Nucleus accumbens (tissue), 56 donors: ENCODE results near the gene MGAT5B.

ENCODE experiments used
- DNase-seq, 56 donors: peaks; one replicate each; lab custom pipeline; 2025; lab: John Stamatoyannopoulos, UW

The MGAT5B gene

DNA sequence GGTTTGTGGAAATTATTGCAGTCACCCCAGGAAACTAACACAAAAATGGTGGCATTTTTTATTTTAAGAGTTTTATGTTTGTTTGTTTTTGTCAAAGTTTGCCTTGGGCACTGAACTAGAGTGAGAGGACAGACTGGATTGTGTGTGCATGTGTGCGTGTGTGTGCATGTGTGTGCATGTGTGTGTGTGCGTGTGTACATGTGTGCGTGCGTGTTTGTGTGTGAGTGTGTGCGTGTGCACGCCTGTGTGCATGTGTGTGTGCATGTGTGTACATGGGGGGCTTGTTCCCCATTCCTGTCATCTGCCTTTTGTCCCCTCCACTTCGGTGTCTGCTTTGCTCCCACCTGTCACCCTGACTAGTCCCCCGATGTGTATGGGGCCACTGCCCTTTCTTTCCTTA, 32.5 kb downstream of the MGAT5B start:
- no peak for DNase-seq

DNA sequence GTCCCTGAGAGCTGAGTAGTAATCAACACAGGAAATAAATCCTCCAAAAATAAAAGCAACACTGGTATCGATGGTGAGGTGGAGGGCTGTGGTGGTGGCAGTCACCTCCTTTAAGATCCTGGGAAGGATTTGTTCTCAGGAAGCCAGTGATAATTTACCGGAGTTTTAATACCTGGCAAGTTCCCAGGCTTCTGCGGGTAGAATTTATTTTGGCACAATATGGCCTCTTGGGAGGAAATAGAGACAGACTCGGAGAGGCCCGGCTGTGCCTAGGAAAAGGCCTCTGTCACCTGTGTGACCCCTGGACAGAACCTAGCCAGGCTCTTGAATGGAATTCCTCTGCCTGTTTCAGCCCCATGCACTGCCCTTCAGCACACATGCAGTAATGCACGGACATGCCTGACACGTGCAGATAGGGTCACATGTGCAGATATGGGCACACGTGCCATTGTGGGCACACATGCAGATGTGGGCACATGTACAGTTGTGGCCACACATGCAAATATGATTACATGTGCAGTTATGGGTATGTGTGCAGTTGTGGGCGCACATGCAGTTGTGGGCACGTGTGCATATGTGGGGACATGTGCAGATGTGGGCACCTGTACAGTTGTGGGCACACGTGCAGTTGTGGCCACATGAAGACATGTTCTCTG, 33.5 kb downstream of the MGAT5B start:
- DNase-seq = no peak

DNA sequence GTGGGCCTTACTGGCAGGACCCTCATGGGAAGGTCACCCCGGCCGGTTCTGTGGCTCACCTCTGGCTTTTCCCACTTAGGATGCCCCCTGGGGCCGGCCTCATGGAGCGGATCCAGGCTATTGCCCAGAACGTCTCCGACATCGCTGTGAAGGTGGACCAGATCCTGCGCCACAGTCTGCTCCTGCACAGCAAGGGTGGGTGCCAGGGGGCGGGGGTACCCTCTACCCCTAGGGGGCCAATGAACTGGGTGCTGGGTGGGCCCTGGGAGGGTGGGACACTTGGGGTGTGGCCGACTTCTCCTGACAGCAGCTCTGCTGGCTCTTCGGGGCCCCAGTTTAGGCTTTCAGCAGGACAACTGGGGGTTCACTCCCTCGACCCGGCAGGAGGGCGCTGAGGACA, 34.3 kb downstream of the MGAT5B start:
- no peak for DNase-seq

DNA sequence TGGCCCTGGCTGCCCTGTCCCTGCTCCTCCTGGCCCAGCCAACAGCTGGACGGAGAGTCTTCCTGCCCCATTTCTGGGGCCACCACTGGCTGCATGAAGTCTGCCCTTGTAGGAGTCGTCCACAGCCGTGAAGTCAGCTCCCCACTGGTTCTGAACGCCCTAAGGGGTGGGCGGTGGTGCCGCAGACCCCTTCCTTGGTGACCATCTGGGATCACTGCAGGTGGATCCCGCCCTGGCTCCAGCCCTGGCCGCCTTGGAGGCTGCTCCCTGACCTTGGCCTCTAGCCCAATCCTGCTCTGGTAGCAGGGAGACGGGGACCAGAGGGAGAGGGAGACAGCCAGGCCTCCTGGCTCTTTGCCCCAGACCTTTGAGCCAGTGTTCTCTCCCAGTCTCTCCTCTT, 35.4 kb downstream of the MGAT5B start:
- no peak for DNase-seq

DNA sequence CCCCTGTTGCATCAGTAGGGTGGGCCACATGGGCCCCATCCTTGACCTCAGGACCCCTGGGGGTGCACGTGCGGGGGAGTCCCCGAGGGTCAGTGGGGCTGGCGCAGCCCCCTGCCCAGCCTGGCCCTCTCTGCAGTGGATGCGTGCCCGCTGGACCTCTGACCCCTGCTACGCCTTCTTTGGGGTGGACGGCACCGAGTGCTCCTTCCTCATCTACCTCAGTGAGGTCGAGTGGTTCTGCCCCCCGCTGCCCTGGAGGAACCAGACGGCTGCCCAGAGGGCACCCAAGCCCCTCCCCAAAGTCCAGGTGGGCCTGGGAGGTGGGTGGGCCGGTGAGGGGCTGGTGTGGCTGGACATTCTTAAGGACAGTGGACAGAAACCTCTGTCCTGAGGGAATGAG, 35.9 kb downstream of the MGAT5B start:
- no peak for DNase-seq

DNA sequence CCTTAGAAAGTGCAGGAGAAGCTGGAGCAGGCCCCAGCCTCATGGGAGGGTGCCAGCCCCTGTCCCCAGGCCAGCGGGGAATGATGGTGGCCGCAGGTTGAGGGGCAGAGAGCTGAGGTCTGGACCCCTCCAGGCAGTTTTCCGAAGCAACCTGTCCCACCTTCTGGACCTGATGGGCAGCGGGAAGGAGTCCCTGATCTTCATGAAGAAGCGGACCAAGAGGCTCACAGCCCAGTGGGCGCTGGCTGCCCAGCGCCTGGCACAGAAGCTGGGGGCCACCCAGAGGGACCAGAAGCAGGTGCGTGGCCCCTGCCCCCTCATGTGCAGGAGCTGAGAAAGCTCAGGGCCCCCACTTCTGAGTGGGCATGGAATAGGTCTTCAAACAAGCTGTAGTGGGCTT, 36.8 kb downstream of the MGAT5B start:
- DNase-seq = no peak

DNA sequence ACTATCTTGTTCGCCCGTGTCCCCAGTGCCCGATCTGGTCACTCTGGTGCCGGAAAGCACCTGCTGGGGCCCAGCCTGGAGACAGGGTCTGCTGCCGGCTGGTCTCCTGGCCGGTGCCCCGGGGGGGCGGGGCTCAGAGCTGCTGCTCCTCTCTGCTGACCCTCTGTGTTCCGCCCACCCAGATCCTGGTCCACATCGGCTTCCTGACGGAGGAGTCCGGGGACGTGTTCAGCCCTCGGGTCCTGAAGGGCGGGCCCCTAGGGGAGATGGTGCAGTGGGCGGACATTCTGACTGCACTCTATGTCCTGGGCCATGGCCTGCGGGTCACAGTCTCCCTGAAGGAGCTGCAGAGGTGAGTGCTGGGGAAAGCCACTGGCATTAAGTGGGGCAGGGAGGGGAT, 37.6 kb downstream of the MGAT5B start:
- no peak for DNase-seq

DNA sequence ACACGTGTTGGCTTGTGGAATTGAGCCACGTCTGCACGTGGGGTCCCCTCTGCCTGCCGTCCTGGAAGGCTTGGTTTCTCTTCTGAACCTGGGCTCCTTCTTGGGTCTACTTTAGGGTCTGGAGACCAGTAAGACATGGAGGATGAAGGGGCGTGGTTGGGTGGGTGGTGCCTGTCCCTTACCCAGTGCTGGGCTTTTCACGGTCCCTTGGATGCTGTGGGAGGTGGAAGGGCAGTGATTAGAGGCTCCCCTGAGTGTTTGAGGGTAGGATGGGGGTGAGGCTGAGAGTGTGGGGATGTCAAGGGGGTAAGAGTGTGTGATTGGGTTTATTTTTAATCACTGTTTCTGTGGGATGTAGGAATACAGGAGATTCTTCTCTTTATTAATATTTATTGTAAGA, 38.3 kb downstream of the MGAT5B start:
- DNase-seq = no peak

DNA sequence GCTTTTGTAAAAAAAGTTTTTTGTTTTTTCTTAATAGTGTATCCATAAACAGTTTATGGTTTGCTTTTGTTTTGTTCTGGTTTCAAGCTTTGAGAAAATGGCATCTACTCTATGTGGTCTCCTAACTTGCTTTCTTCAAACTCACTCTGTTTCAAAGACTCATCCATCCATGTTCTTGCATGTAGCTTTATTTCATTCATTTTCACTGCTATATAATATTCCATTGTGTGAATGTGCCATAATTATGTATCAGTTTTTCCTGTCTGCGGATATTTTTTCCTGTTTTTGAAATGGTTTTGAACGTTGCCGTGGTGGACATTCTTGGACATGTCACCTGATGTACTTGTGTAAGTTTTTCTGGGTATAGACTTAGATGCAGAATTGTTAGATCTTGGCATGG, 39.1 kb downstream of the MGAT5B start:
- no peak for DNase-seq

DNA sequence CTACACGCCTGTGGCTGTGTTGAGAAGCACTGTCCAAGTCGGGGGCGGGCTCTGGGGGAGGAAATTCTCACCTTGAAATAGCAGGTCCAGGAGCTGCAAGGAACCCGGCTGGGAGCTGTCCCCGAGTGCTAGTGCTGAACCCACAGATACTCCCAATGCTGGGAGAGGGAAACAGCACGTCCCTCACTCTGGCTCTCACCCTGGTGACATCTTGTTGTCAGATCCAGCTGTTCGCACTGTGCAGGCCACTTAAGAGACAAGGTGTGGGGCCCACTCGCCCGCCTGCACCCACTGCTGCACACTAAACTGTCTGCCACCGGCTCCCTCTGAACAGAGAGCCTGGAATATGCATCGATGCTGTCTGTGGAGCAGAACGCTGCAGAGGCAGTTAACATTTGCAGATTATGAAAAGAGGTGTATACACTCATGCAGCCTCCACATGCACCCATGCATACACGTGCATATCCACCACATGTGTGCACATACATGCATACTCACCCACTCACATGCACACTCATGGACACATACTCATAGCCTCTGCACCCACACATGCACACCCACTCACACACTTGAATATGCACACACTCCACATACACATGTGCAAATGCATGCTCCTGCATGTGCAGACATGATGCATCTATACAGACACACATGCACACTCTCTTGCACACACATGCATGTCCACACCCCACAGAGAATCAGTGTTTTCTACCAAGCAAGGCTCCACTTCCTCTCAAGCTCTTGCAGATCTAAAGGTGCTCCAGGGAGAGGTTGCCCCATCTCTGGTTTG, 42.0 kb downstream of the MGAT5B start:
- DNase-seq = peak in 3 of 56 donors; percentile 22 to 37 (median 29)

DNA sequence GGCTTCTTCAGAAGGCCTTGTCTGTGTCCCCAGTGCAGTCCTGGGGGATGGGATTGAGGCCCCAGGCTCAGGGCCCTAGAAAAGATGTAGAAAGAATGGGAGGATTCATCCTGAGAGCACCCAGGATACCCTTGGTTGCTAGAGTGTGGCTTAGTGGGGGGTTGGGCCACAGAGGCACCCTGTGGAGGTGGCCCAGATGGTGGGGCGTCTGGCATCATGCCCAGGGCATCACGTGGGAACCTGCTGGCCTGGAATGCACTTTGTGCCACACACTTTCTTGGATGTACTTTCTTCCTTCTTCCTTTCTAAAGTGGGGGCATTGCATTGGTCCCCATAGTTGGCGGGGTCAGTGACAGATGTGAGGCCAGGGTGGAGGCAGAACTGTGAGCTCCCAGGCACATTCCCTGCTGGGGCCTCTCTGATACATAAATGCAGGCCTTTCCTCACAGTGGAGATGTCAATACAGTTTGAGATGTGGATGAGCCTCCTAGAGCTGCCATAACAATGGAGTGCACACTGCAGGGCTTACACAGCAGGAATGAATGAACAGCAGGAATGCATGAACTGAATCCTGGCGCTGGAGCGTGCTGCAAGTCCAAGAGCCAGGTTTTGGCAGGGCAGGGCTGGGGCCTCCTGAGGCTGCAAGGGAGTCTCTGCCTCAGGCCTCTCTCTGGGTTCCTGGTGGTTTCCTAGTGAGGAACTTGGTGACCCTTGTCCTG, 43.3 kb downstream of the MGAT5B start:
- DNase-seq = no peak

DNA sequence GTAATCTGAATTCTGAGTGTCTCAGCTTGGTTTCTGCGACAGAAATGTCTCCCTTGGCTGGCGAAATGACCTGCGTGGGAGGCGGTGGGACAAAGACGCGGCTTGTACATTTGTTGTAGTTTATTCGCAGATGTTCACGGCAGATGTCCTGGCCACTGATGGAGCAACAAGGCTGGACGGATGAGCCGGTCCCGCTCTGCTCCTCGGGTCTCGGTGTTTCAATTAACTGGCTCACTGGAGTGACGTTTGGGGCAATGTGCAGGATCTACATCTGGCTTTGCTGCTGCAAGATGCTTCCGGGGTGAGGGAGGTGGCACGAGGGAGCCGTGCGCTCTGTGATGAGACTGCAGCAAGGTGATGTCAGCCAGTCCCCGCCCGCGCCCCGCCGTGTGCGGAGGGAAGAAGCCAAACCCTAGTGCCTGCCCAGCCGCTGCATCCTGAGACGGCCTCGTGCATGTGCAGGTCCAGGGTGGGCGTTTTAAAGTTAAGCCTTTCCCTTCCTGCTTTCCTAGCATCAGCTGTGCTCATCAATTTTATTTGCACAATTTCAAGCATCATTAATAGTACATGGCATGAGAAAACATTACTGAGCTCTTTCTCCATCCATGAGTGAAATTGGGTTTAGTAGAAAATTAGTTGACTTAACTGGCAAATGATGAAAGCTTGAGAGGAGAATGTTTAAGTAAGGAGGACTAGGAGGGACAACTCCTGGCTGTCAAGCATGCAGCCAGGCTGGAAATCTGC, 44.4 kb downstream of the MGAT5B start:
- DNase-seq = peak in 27 of 56 donors; percentile 10 to 71 (median 37)

DNA sequence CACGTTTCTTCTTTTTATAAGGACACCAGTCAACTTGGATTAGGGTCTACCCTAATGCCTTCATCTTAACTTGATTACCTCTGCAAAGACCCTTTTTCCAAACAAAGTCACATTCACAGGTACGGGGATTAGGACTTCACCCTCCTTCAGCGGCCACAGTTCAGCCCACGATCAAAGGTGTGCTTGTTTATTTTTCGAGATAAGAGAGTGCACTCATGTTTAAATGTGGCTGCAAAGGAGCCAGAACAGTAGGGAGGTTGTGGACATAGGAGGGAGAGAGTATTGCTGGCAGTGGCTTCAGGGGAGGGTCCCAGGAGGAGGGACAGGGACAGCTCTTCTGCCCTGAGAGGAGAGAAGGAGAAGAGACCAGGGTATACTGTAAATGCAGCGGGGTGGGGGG, 46.7 kb downstream of the MGAT5B start:
- no peak for DNase-seq

DNA sequence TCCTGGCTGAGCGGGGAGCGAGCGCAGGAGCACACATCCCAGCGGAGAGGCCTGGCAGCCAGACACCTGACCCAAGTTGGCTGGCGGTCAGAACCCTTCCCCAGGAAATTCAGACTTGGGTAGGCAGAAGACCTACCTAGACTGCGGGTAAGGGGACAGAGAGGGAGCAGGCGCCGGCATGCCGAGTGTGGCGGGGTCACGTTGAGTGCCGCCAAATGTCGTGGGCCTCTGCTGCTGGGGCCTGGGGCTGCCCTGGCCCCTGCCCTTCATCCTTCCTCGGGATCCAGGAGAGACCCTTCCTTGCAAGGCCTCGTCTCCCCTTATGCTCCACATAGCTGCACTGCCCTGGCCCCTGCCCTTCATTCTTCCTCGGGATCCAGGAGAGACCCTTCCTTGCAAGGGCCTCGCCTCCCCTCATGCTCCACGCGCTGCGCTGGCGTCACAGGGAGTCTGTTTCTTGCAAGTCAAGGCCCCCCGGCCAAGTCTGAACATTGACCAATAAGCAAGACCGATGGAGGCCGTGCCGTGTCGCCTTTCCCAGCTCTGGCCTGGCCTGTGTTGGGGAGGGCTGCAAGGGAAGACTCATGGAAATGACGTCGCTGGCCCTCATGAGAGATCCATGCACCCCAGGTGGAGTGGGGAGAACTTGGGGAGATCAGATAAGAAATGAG, 47.8 kb downstream of the MGAT5B start:
- no peak for DNase-seq

DNA sequence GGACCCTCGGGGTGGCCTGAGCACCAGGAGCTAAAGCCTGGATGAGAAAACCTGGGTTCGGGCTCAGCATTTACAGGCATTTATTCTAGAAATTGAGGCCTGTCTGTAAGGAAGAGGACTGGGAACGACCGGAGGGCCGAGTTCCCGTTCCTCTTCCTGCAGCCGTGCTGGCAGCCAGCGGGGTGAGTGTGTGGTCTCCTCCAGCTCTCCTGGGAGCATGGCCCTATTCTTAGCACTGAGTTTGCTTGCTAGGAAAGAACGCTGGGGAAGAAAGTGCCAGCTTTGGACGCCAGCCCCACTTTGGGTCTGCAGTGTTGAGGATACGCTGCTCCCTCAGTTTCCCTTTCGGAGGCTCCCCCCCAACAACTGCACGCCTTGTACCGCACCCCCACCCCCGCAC, 49.6 kb downstream of the MGAT5B start:
- DNase-seq = no peak

DNA sequence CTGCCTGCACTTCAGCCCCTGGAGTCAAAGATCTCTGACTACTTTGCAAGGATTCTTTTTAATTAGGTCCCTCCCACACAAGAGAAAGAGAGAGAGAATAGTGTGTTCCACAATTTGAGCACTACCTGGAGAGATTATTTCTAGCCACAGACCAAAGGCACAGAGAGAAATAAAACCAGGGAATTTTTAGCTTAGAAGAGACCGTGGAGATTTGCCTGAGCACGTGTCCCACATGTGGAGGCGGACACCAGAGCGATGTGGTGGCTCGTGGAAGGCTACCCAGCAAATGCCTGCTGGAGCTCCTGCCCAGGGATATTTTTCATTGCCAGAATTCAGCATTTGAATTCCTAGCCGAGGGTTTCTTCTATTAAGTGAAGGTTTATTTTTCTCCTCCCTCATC, 50.6 kb downstream of the MGAT5B start:
- peak in 5 of 56 donors; percentile 15 to 42 (median 21) for DNase-seq

DNA sequence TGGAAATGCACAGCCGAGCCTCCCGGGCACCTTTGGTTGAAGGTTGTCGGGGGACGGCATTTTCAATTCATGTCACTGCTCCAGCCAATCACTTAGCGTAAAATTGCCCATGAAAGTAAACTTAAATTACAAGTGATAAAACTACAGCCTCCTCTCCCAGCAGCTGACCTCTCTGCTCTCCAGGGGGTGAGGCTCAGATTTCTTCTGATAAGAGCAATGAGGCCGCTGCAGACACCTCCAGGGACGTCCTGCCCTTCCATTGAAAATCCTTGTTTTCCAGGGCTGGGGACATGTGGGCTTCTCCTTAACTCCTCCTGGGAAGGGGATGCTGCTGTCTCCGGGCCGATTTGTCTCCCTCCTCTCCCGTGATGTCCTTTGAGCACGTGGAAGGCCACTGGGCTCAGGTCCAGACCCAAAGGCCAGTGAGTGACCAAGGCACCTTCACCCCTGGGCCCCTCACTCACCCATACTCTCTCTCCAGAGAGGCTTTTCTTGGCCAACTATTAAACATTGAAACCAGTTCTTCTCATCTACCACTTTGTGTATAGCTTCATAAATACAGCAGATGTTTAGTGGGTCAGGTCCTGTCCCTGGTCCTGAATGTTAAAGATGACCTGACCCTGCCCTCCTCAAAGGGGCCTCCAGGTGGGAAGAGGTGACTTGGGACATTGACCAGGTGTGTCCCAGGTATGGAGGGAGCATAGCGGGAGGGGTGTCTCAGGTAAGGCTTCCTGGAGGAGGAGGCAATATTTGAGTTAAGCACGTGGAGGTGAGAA, 52.3 kb downstream of the MGAT5B start:
- DNase-seq = no peak

DNA sequence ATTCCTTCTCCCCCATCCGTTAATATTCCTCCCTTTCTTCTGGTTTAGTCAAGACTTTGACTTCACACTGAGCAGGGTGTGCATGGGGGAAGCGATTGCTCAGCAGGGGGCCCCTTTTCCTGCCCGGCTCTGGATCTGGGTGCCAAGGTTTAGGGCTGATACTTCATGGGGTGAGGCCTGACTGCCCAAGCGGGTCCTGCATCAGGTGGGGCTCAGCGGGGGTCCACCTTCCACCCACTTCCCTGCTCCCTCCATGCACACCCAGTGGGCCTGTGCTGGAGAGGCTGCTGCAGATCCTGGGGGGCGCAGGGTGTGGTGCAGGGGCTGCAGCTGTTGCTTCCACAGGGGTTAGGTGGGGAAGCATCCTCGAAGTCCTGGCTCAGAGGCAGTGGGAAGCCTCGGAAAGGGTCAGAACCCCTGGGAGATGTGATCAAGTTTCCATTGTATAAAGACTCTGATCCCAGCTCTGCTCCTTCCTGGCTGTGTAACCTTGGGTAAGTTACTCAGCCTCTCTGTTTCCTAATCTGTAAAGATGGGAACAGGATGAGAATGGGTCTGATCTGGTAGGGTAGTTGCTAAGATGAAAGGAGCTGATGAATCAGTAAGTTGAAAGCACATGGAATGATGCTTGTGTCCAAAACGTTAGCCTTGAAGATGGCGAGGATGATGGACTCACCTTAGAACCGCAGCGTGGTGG, 53.3 kb downstream of the MGAT5B start:
- no peak for DNase-seq

DNA sequence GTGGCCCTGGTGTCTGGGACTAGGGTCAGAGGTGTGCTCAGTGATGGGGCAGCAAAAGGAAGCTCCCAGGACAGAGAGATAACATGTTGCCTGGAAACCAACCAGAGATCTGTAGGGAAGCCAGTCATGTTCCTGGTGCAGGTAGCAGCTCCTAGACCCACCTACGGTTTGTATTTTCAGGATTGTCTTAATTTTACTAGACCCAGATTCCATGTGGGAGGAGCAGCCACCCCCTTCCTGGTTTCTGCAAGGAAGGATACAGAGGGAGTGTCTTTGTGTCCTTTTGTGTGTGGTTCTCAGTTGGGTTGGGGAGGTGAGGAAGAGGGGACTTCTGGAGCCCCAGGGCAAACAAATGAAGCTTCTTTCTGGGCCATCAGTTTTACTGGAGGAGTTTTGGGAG, 53.9 kb downstream of the MGAT5B start:
- peak in 10 of 56 donors; percentile 12 to 45 (median 25) for DNase-seq
